ENCODE measurements around the gene TSPAN10. TPM values are rescaled to one million over a fixed set of nuclear protein-coding genes. Genes with fewer than 3 reads are reported as not detected.
"Not testable (repeated sequence)": the region's sequence is repeated elsewhere in the genome, so short reads cannot be mapped to it uniquely, and the experiment has no call there.

Gene TSPAN10
- polyA plus RNA-seq, 3 donors: 1.5 to 6.6 (median 3.9) TPM

GRCh38 chr17:81652906-81653771 is 16.1 kb downstream of the TSPAN10 start:
- DNase-seq (ENCODE audit: extremely low read depth in 1 of 11, low read depth in 9 of 11, low spot score in 4 of 11): no peak

- no peak for DNase-seq (ENCODE audit: extremely low read depth in 1 of 11, low read depth in 9 of 11, low spot score in 4 of 11)
These were observed 18.6 kb downstream of the TSPAN10 start for GRCh38 chr17:81655378-81656117.

GRCh38 chr17:81656118-81656743 is 19.2 kb downstream of the TSPAN10 start, which contains the start of gene PDE6G:
TSS of gene PDE6G (minus strand) at chr17:81656542. CDS start at chr17:81653305, 3,237 bp downstream.
- no peak for DNase-seq (ENCODE audit: extremely low read depth in 1 of 11, low read depth in 9 of 11, low spot score in 4 of 11)

GRCh38 chr17:81656835-81657234 is 19.8 kb downstream of the TSPAN10 start:
- DNase-seq (ENCODE audit: extremely low read depth in 1 of 11, low read depth in 9 of 11, low spot score in 4 of 11): no peak

DNA sequence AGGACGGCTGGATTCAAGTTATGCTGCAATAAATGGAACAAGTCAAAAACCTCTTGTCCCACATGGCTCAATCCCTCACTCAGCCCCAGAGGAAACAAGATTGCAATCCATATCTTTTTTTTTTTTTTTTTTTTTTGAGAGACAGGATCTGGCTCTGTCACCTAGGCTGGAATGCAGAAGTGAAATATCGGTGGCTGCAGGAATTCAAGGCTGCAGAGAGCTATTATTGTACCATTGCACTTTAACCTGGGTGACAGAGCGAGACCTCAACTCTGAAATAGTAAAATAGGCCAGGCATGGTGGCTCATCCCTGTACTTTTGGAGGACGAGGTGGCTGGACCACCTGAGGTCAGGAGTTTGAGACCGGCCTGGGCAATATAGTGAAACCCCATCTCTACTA is 22.0 kb downstream of the TSPAN10 start:
- DNase-seq (ENCODE audit: extremely low read depth in 1 of 11, low read depth in 9 of 11, low spot score in 4 of 11): no peak

GRCh38 chr17:81660441-81660840 is 23.4 kb downstream of the TSPAN10 start:
- no peak for DNase-seq (ENCODE audit: extremely low read depth in 1 of 11, low read depth in 9 of 11, low spot score in 4 of 11)

- no peak for DNase-seq (ENCODE audit: extremely low read depth in 1 of 11, low read depth in 9 of 11, low spot score in 4 of 11)
These were observed 25.0 kb downstream of the TSPAN10 start for GRCh38 chr17:81662002-81662401.

- DNase-seq (ENCODE audit: extremely low read depth in 1 of 11, low read depth in 9 of 11, low spot score in 4 of 11): no peak
These were observed 27.1 kb downstream of the TSPAN10 start for GRCh38 chr17:81664051-81664470.

GRCh38 chr17:81665205-81666091 is 28.5 kb downstream of the TSPAN10 start:
- no peak for DNase-seq (ENCODE audit: extremely low read depth in 1 of 11, low read depth in 9 of 11, low spot score in 4 of 11)

DNA sequence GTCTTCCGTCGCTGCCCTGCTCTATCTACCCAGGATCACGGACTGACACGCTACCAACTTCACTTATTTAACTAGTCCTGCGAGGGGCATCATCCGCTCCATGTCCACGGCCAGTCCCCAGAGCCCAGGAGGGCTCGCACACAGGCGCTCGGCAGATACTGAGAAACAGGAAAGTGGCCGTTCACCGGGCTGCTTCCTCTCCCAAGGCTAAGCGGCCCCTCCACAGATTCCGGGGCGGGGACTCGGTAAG is 29.0 kb downstream of the TSPAN10 start:
- no peak for DNase-seq (ENCODE audit: extremely low read depth in 1 of 11, low read depth in 9 of 11, low spot score in 4 of 11)

- peak; percentile 79 to 95 (median 93) for DNase-seq (ENCODE audit: extremely low read depth in 1 of 11, low read depth in 9 of 11, low spot score in 4 of 11)
These were observed 29.6 kb downstream of the TSPAN10 start, which contains the start of the genes CCDC137 and OXLD1 for GRCh38 chr17:81666342-81667191. TSS of gene CCDC137 (plus strand) at chr17:81666737. CDS start at chr17:81666767, 30 bp downstream. TSS of gene OXLD1 (minus strand) at chr17:81666605. CDS start at chr17:81666577, 28 bp downstream.

GRCh38 chr17:81667754-81668153 is 30.8 kb downstream of the TSPAN10 start:
- DNase-seq (ENCODE audit: extremely low read depth in 1 of 11, low read depth in 9 of 11, low spot score in 4 of 11): no peak

GRCh38 chr17:81672504-81672903 is 35.5 kb downstream of the TSPAN10 start:
- DNase-seq (ENCODE audit: extremely low read depth in 1 of 11, low read depth in 9 of 11, low spot score in 4 of 11): no peak

- no peak for DNase-seq (ENCODE audit: extremely low read depth in 1 of 11, low read depth in 9 of 11, low spot score in 4 of 11)
These were observed 36.0 kb downstream of the TSPAN10 start for GRCh38 chr17:81672954-81673353.

DNA sequence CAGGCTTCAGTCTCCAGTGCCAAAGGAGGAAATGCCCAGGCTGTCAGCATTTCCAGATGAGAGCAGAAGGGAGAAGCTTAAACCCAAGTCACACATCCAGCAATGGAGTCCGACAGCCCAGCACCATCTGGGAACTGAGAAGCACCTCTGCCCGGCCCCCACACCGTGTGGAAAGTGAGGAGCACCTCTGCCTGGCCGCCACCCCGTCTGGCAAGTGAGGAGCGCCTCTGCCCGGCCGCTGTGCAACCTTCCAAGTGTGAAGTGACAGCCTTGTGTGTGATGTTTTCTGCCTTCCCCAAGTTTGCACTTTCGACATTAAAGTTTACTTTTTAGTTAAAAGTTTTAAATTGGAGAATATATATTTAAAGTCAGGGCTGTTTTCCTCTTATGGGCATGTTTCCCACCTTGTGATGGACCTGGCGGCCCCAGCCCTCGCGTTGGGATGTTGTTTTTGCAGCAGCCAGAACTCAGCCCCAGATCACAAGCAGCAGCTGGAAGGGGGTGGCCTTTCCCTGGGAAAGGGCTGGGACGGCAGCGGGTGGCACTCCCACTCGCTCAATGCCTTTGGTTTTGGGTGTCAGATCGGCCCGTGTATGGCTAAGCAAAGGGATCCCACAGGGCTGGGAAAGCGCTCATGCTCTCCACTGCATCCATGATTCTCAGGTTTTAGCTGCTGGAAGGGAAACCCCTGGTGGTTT is 36.7 kb downstream of the TSPAN10 start:
- DNase-seq (ENCODE audit: extremely low read depth in 1 of 11, low read depth in 9 of 11, low spot score in 4 of 11): no peak

DNA sequence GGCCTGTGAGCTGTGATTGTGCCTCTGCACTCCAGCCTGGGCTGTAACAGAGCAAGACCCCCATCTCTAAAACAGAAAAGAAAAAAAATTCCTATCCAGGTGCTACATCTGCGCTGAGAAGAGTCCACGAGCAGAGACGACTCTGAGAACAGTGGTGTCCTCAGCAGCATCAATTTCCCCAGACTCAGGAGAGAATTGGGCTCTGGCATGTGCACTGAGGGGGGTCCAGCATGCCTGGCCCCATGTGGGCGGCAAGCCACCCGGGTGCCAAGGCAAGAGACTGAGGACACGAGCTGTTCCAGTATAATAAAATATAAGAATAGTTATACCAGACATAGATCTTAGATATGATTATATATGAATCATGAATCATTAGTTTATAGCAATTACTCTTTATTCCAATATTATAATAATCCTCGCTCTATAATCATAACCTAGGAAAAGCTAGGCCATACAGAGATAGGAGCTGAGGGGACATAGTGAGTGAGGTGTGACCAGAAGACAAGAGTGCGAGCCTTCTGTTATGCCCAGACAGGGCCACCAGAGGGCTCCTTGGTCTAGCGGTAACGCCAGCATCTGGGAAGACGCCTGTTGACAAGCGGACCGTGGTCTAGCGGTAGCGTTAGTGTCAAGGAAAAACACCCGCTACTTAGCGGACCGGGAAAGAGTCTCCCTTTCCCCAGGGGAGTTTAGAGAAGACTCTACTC is 38.7 kb downstream of the TSPAN10 start:
- not testable (repeated sequence) for DNase-seq (ENCODE audit: extremely low read depth in 1 of 11, low read depth in 9 of 11, low spot score in 4 of 11)

DNA sequence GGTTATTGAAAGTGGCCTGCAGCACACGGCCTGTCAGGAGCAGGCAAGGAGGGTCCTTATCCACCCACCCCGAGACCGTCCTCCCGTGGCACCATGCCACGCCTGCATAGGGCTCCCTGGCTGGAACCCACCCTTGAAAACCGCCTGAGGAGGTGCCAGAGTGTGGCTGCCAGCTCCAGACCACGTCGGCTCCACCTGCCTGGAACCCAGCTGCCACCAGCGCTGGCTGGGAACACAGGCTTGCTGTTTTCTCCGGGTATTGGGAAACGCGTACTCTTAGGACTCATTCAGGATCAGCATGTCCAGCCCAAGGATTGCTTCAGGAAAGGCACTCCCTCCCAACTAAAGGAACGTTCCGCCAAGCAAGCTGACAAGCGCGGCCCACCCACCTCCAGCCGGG is 39.9 kb downstream of the TSPAN10 start:
- no peak for DNase-seq (ENCODE audit: extremely low read depth in 1 of 11, low read depth in 9 of 11, low spot score in 4 of 11)

Data from renal cortex interstitium (tissue), 11 donors.